HCT116 (cell line): Measurements from ENCODE around the gene EPHA4. TPM values are rescaled to one million over a fixed set of nuclear protein-coding genes. Genes with fewer than 3 reads are reported as not detected.

Experiments
- ATAC-seq: fragments of 200-7000 bp; cut with Tn5 transposase; 2 replicates; pipeline ENCODE4 v1.9.1; 2020; ENCODE audit warnings: mild to moderate bottlenecking, moderate library complexity
- BruUV-seq: library from RNA; stranded (reverse); fragments of 400-500 nt; replicated peaks from 2 replicates; lab custom pipeline; 2021; lab: Mats Ljungman, UMichigan
- CTCF ChIA-PET: fragments of 300-600 bp; sonication (Branson Sonifier 250); formaldehyde crosslinking; loops from one replicate; lab custom pipeline; 2021; ENCODE audit warnings: antibody characterized with exemption; lab: Charles Lee
- POLR2A ChIA-PET: fragments of 300-600, 350-600 bp; sonication (Branson Sonifier 250); formaldehyde crosslinking; loops from one replicate; lab custom pipeline; 2021; ENCODE audit warnings: antibody characterized with exemption; lab: Charles Lee
- RAD21 ChIA-PET, 2 experiments: fragments of 300-600 bp; sonication (Branson Sonifier 250); formaldehyde crosslinking; loops; one replicate each; lab custom pipeline; 2023; ENCODE audit warnings: low total read pairs in 2 of 2; ENCODE audit not compliant: uncharacterized antibody in 2 of 2, unreplicated experiment in 2 of 2, low non-redundant PET in 1 of 2; lab: Charles Lee
- DNase-seq: peaks from one replicate; pipeline ENCODE4 v3.0.0-alpha.2; 2010; ENCODE audit warnings: low read depth, low spot score
- H2AFZ ChIP-seq: fragments of 200-600 bp; shearing (Covaris generic), sonication (generic); 2 replicates; pipeline ENCODE4 v1.6.1; 2017; ENCODE audit warnings: low read depth, mixed run types, mixed read lengths, antibody characterized with exemption, low read length; ENCODE audit not compliant: poor library complexity, severe bottlenecking
- H3K27ac ChIP-seq: 2 replicates; pipeline ENCODE4 v1.5.1; 2012; ENCODE audit warnings: low read depth, low read length
- H3K27me3 ChIP-seq: fragments of 200-600 bp; sonication (generic); 2 replicates; pipeline ENCODE4 v1.6.1; 2016; ENCODE audit warnings: mixed run types, low read length, mixed read lengths; ENCODE audit not compliant: insufficient read depth
- H3K36me3 ChIP-seq, 2 experiments: fragments of 200-500 bp in 1 of 2; fragments of 200-600 bp in 1 of 2; sonication (Bioruptor generic) in 1 of 2; sonication (generic) in 1 of 2; 2 replicates each; pipeline versions ENCODE4 v1.5.1 to v1.6.1; 2014 to 2016; ENCODE audit warnings: low read length in 2 of 2, inconsistent platforms in 1 of 2, mixed read lengths in 1 of 2, mixed run types in 1 of 2; ENCODE audit not compliant: insufficient read depth in 2 of 2, control insufficient read depth in 1 of 2
- H3K4me1 ChIP-seq, 2 experiments: fragments of 200-600 bp in 1 of 2; sonication (generic) in 1 of 2; 2 replicates each; pipeline versions ENCODE4 v1.5.1 to v1.6.1; 2012 to 2017; ENCODE audit warnings: low read length in 2 of 2, inconsistent platforms in 1 of 2, mild to moderate bottlenecking in 1 of 2, mixed read lengths in 1 of 2, mixed run types in 1 of 2, moderate library complexity in 1 of 2; ENCODE audit not compliant: insufficient read depth in 2 of 2, control insufficient read depth in 1 of 2
- H3K4me2 ChIP-seq: fragments of 200-600 bp; sonication (generic); 2 replicates; pipeline ENCODE4 v1.6.1; 2017; ENCODE audit warnings: mixed run types, low read length, mixed read lengths
- H3K4me3 ChIP-seq, 2 experiments: fragments of 200-600 bp in 1 of 2; sonication (generic) in 1 of 2; replicated peaks in 1 of 2; 2 replicates each; pipeline ENCODE4 v1.5.1; 2011 to 2016; ENCODE audit warnings: low read length in 2 of 2, control low read depth in 1 of 2, low read depth in 1 of 2, mild to moderate bottlenecking in 1 of 2, mixed read lengths in 1 of 2, mixed run types in 1 of 2
- H3K79me2 ChIP-seq: fragments of 200-600 bp; sonication (generic); 2 replicates; pipeline ENCODE4 v1.6.1; 2017; ENCODE audit warnings: mild to moderate bottlenecking, mixed run types, low read length, moderate library complexity, mixed read lengths; ENCODE audit not compliant: insufficient read depth
- H3K9ac ChIP-seq: fragments of 200-600 bp; sonication (generic); 2 replicates; pipeline ENCODE4 v1.6.1; 2016; ENCODE audit warnings: low read length, mixed read lengths
- H3K9me2 ChIP-seq: fragments of 200-600 bp; sonication (generic), shearing (Covaris generic); 2 replicates; pipeline ENCODE4 v1.6.1; 2017; ENCODE audit warnings: mixed run types, mild to moderate bottlenecking, moderate library complexity; ENCODE audit not compliant: insufficient read depth
- H3K9me3 ChIP-seq, 2 experiments: fragments of 200-500 bp in 1 of 2; fragments of 200-600 bp in 1 of 2; sonication (Bioruptor generic) in 1 of 2; sonication (generic) in 1 of 2; 2 replicates each; pipeline ENCODE4 v1.6.1; 2014 to 2017; ENCODE audit warnings: low read length in 2 of 2, mixed read lengths in 2 of 2, inconsistent platforms in 1 of 2, low read depth in 1 of 2, mild to moderate bottlenecking in 1 of 2, mixed run types in 1 of 2, moderate library complexity in 1 of 2; ENCODE audit not compliant: control insufficient read depth in 1 of 2, insufficient read depth in 1 of 2
- H4K20me1 ChIP-seq: fragments of 200-600 bp; sonication (generic), shearing (Covaris generic); 2 replicates; pipeline ENCODE4 v1.6.1; 2017; ENCODE audit warnings: mixed run types, mild to moderate bottlenecking, moderate library complexity; ENCODE audit not compliant: insufficient read depth
- CBX3 ChIP-seq: IDR thresholded peaks from 2 replicates; pipeline ENCODE4 v1.6.1; 2012; ENCODE audit warnings: low read depth
- CEBPB ChIP-seq: IDR thresholded peaks from 2 replicates; pipeline ENCODE4 v1.6.1; 2012; ENCODE audit warnings: low read depth
- ELF1 ChIP-seq: IDR thresholded peaks from 2 replicates; pipeline ENCODE4 v1.6.1; 2012; ENCODE audit warnings: low read depth, borderline replicate concordance
- EZH2 ChIP-seq: fragments of 200-600 bp; sonication (generic); IDR thresholded peaks from 2 replicates; pipeline ENCODE4 v1.6.1; 2017; ENCODE audit warnings: antibody characterized with exemption, mixed run types
- EZH2phosphoT487 ChIP-seq: fragments of 200-600 bp; IDR thresholded peaks from 2 replicates; pipeline ENCODE4 v1.6.1; 2018; ENCODE audit warnings: antibody characterized with exemption, borderline replicate concordance
- FOSL1 ChIP-seq: IDR thresholded peaks from 2 replicates; pipeline ENCODE4 v1.6.1; 2012; ENCODE audit warnings: low read depth
- JUND ChIP-seq: IDR thresholded peaks from 2 replicates; pipeline ENCODE4 v1.6.1; 2012
- POLR2A ChIP-seq: IDR thresholded peaks from 2 replicates; pipeline ENCODE4 v1.7.0; 2011; ENCODE audit warnings: borderline replicate concordance; ENCODE audit not compliant: insufficient read depth, insufficient read length; ENCODE audit errors: extremely low read depth
- RAD21 ChIP-seq: IDR thresholded peaks from 2 replicates; pipeline ENCODE4 v1.6.1; 2012; ENCODE audit warnings: low read depth, mild to moderate bottlenecking
- SIN3A ChIP-seq: IDR thresholded peaks from 2 replicates; pipeline ENCODE4 v1.6.1; 2012; ENCODE audit warnings: low read depth
- SRF ChIP-seq: IDR thresholded peaks from 2 replicates; pipeline ENCODE4 v1.6.1; 2012; ENCODE audit warnings: low read depth
- ZFX ChIP-seq: fragments of 450-650 bp; IDR thresholded peaks from 2 replicates; pipeline ENCODE4 v1.6.1; 2017
- intact Hi-C: fragments of 100-400 bp; cut with micrococcal nuclease; formaldehyde crosslinking; loops from 2 replicates; pipeline ENCODE4 v1.10.0; 2022
- total RNA-seq: library from RNA; stranded (reverse); gene quantifications from one replicate; pipeline ENCODE4 v1.2.1, GENCODE V29; 2021; ENCODE audit not compliant: unreplicated experiment
- TF ChIP-seq, protein P1 (sequence below), 3 experiments: fragments of 200-600 bp in 1 of 3; sonication (generic) in 1 of 3; IDR thresholded peaks in 2 of 3; conservative IDR thresholded peaks in 1 of 3; 2 replicates each; pipeline ENCODE4 v1.5.1; 2012 to 2017; ENCODE audit warnings: low read depth in 2 of 3, low read length in 2 of 3, antibody characterized with exemption in 1 of 3, borderline replicate concordance in 1 of 3, control low read depth in 1 of 3, mild to moderate bottlenecking in 1 of 3, mixed read lengths in 1 of 3, mixed run types in 1 of 3, moderate library complexity in 1 of 3; ENCODE audit not compliant: insufficient read depth in 1 of 3
- TF ChIP-seq, protein P2 (sequence below): IDR thresholded peaks from 2 replicates; pipeline ENCODE4 v1.6.1; 2012

The EPHA4 gene
- total RNA-seq, 1 experiment from 2014 or later, result 3.5 TPM

DNA sequence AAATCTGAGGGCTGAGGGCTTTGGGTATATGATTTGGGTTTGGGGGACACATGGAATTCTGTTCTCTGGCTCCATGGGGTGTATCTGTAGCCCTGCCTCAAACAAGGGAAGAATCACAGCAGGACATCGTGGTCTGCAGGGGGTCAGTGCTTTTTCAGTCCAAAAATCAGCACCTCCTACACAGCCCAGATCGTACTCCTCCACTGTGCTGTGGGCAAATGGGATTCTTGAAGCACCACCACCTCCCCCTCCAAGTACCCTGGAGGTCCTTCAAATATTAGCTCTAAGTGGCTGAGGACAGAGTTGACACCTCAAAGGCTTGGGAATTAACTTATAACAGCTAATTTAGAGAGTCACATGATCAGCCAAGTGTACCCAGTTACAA, 41.5 kb downstream of the EPHA4 start:
- TF ChIP-seq POLR2A (no peak), RAD21 (no peak), CEBPB (no peak), FOSL1 (no peak), CBX3 (no peak), SRF (no peak), ELF1 (no peak), JUND (no peak), EZH2phosphoT487 (no peak), ZFX (no peak), SIN3A (no peak), EZH2 (no peak)
- TF ChIP-seq, protein P1, sequence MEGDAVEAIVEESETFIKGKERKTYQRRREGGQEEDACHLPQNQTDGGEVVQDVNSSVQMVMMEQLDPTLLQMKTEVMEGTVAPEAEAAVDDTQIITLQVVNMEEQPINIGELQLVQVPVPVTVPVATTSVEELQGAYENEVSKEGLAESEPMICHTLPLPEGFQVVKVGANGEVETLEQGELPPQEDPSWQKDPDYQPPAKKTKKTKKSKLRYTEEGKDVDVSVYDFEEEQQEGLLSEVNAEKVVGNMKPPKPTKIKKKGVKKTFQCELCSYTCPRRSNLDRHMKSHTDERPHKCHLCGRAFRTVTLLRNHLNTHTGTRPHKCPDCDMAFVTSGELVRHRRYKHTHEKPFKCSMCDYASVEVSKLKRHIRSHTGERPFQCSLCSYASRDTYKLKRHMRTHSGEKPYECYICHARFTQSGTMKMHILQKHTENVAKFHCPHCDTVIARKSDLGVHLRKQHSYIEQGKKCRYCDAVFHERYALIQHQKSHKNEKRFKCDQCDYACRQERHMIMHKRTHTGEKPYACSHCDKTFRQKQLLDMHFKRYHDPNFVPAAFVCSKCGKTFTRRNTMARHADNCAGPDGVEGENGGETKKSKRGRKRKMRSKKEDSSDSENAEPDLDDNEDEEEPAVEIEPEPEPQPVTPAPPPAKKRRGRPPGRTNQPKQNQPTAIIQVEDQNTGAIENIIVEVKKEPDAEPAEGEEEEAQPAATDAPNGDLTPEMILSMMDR (IDR thresholded peaks at IDR 0.05 in 2 of 3, conservative IDR thresholded peaks at IDR 0.05 in 1 of 3; ENCODE audit: borderline replicate concordance in 1 of 3, insufficient read depth in 1 of 3, low read depth in 2 of 3, low read length in 2 of 3), result no peak
- TF ChIP-seq, protein P2, sequence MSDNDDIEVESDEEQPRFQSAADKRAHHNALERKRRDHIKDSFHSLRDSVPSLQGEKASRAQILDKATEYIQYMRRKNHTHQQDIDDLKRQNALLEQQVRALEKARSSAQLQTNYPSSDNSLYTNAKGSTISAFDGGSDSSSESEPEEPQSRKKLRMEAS, result no peak
- no TSS peak for BruUV-seq
- no peak for DNase-seq
- Histone ChIP-seq H3K27me3 (peaks cover 8% of the 10 kb centered on the region; the same call in 1 of the 2 replicates), H3K4me1 (no peaks in the 10 kb centered on the region; a peak in 1 of 4 replicates), H3K4me2 (no peak overlapping the region), H3K4me3 (no peak overlapping the region), H3K9me3 (no peaks in the 10 kb centered on the region), H3K79me2 (no peaks in the 10 kb centered on the region), H3K9ac (no peak overlapping the region), H3K36me3 (no peaks in the 10 kb centered on the region), H4K20me1 (no peaks in the 10 kb centered on the region), H3K9me2 (no peaks in the 10 kb centered on the region), H3K27ac (no peak overlapping the region), H2AFZ (no peak overlapping the region)
- ATAC-seq, result no peak
- POLR2A ChIA-PET, result no interaction called here
- intact Hi-C loops, result no loop called here
- RAD21 ChIA-PET, result no interaction called here
- CTCF ChIA-PET, result no interaction called here
